GM18520 (cell line): Measurements from ENCODE around the gene YAF2.

Source experiments
- ATAC-seq: cut with Tn5 transposase; IDR thresholded peaks from one replicate; pipeline ENCODE4 v1.9.1; 2021; ENCODE audit not compliant: unreplicated experiment

Gene YAF2, protein sequence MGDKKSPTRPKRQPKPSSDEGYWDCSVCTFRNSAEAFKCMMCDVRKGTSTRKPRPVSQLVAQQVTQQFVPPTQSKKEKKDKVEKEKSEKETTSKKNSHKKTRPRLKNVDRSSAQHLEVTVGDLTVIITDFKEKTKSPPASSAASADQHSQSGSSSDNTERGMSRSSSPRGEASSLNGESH

DNA sequence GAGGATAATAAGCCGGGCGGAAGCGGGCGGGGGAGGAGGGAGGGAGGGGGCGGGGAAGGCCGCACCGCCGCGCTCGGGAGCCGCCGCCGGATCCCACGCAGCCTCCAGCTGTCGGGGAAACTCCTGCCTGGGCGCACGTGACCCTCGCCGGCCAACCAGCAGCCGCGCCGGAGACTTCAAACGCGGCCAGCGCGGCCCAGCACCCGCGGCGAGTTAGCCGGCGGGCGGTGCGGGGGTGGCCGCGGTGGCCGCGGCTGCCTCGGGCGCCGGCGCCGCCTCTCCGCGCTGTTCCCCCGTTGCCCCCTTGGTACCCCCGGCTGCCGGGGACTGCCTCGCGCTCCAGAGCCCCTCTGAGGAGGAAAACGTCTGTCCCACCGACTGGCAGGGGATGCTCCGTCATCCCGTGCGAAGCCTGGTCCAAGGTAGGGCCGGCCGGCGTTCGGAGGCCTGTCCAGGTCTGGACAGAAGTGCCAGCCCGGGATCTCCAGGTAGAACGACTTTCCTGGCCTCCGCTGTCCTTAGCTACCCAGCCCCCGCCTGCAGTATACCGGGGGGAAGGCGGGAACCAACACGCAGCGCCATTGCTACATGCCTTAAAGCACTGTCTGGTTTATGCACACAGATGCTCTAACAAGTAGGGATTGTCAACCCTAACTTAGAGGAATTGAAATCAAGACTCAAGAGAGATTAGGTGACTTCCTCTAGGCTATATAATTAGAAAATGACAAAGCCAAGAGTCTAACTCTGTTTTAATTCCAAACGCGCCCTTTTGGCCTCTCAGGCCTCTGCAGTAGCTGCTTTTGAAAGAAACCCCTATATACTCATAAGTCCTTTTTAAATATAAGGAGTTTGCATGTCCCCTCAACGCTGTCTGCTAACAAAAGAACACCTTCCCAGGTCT is at the start of gene YAF2:
Gene YAF2 (minus strand): TSS at position 9 of the 901 bp plus-strand sequence. CDS start 68 bp downstream, outside the sequence.
- ATAC-seq = peak; percentile 64

DNA sequence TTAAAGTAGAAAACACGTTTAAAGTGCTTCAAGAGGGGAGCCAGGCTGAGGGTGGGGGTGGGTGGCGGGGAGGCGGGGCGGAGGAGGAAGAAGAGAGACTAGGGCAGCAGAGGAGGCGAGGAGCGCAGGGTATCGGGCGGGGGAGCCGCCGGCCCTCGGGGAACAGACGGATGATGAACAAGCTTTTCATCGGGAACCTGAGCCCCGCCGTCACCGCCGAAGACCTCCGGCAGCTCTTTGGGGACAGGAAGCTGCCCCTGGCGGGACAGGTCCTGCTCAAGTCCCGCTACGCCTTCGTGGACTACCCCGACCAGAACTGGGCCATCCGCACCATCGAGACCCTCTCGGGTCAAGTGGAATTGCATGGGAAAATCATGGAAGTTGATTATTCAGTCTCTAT is 48.7 kb upstream of the YAF2 start:
- no peak for ATAC-seq

DNA sequence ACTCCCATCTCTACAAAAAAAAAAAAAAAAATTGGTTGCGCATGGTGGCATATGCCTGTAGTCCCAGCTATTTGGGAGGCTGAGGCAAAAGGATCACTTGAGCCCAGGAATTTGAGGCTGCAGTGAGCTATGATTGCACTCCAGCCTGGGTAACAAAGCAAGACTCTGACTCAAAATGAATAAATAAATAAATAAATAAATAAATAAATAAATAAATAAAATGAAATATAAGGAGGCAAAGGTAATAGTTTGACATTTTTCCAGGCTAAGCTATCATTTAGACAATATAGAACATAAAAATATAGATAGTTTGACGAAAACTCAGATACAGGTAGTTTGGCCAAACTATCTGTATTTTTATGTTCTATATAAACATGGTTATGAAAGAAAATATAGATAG is 47.4 kb upstream of the YAF2 start:
- ATAC-seq = no peak

DNA sequence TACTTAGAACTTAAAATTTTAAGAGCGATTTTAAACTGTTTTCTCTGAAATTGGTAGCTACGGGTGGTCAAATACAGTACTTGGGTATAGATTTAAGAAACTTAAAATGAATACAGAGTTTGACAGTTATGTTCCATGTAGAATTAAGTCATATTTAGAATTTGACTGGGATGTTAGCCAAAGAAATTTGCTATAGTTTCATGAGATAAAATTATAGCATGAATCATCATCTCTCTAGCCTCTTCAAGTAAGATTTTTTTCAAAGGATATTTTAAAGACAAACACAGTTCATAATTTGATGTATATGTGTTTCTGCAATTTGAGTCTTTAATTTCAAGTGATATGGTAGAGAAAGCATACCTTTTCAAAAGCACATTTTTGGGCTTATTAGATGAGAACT is 46.8 kb upstream of the YAF2 start:
- no peak for ATAC-seq

DNA sequence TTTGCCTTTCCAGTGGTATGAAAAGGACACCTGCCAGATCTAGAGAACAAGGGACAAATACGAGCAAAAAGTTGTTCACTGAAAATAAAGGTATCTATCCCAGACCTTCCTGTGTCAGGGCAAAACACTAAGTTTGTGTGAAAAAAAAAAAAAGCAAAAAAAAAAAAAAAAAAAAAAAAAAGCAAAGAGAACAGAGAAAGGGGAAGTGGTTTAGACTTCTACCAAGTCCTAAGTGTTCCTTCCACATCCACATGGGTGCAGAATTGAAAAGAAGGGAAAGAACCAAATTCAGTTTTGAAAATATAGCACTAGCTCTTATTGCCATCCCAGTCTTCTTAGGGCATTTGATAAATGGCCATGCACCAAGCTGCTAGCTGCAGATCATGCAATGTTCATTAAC is 46.1 kb upstream of the YAF2 start:
- no peak for ATAC-seq

DNA sequence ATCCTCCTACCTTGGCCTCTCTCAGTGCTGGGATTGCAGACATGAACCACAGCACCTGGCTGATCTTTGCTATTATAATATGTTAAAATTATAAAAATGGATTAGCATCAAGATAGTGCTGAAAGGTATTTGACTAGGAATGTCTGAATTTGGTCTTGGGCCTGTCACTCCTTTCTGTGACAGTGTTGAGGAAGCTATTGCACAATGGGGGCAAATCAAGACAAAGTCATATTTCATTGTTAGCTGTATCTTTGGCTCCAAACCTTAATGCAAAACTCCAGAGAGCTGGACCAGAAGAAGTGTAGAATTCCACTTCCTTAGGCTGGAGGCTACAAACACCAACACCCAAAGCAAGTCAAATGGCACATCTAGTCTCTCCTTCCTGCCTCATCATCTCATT is 45.7 kb upstream of the YAF2 start:
- no peak for ATAC-seq

DNA sequence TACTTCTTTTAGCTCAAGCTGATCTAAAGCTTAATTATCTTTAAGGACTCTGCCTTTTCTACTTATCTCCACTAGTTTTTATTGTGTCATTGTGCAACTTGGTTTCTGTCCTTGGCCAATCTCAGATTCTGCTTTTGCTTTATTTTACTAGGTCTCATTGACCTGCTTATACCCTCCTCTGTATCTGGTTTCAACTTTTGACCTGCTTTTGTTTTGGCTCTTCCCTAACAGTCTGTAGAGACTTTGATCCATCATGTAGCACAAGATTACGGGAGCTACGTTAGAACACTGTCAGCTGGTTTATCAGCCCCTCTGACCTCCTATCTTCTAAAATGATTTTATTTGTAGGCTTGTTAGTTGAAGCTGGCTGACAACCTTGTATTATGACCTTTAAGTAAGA is 44.2 kb upstream of the YAF2 start:
- ATAC-seq = no peak

DNA sequence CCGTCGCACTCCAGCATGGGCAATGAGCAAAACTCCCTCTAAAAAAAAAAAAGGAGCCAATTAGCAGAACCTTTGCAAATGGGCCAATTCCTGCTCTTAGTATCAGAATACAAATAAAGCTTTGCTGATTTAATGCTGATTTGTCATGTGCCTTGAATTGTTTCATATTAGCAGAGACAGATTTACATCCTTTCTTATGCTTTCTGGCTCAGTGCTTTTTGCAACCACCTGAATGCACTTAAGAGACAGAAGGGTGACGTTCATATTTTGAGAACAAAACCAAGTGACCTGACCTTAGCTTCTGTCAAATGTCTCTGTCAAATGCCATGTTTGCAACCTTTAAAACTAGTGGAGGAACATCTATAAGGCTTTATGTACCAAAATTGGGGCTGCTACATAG is 43.8 kb upstream of the YAF2 start:
- ATAC-seq = no peak

DNA sequence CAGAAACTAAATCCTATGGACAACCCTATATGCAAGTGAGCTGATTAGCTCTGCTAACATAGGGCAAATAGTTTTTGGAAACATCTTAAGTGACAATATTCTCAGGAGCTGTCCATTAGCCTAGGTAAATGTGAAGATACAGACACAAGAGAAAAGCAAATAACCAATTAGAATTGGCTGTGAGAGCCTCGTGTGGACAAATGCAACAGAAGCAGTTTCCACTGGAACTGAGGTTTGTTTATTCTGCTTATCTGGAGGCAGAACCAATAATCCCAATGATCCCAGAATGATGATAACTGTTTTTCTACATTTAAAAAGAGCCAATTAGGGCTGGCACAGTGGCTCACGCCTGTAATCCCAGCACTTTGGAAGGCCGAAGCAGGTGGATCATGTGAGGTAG is 43.2 kb upstream of the YAF2 start:
- ATAC-seq = no peak

DNA sequence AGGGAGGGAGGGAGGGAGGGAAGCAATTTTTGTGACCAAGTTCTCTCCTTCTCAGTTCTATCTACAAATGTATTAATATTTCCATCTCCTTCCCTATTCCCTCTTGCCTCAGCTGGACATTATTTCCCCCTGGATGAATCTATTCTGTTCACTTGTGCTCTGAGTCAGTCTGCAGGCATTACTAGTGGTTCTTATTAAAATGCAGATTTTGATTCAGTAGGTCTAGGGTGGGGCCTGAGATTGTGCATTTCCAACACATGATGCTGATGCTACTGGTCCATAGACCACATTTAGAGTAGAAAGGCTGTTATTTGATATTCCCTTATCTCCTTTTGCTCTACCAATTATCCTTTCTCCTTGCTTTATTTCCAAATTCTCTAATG is 40.1 kb upstream of the YAF2 start:
- no peak for ATAC-seq

DNA sequence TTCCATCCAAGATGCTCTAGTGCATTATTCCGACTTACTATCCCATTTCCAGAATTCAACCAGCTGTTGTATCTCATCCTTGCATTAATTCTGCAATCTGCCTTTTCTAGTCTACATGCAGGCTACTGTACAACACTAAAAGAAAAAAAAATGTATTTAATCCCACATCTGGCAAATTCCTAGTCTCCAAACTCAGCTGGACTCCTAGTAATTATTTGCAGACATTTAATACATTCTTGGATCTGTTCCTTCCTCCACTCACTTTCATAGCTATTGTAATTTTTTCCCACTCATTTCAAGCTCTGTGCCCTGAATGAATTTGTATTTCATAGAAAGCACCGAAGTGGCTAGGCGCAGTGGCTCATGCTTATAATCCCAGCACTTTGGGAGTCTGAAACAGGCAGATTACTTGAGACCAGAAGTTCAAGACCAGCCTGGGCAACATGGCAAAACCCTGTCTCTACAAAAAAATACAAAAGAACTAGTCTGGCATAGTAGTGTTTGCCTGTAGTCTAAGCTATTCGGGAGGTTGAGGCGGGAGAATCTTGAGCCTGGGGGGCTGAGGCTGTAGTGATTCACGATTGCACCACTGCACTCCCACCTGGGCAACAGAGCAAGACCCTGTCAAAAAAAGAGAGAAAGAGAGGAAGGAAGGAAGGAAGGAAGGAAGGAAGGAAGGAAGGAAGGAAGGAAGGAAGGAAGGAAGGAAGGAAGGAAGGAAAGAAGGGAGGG is 39.5 kb upstream of the YAF2 start:
- no peak for ATAC-seq

DNA sequence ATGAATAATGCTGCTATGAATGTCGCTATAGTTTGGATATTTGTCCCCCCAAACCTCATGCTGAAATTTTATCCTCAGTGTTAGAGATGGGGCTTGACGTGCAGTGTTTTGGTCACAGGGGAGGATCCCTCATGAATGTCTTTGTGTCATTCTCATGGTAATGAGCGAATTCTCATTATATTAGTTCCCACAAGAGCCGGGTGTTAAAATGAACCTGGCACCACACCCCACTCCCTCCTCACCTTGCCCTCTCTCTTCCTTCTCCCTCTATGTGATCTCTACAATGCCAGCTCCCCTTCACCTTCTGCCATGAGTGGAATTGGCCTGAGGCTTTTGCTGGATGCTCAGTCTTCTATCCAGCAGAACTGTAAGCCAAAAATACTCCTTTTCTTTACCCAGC is 37.5 kb upstream of the YAF2 start:
- no peak for ATAC-seq

DNA sequence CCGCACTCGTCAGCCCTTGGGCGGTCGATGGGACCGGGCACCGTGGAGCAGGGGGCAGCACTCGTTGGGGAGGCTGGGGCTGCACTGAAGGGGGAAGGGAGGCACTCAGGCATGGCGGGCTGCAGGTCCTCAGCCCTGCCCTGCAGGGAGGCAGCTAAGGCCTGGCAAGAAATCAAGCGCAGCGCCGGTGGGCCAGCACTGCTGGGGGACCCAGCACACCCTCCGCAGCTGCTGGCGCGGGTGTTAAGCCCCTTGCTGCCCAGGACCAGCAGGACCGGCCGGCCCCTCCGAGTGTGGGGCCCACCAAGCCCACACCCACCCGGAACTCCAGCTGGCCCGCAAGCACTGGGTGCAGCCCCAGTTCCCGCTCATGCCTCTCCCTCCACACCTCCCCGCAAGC is 35.7 kb upstream of the YAF2 start:
- no peak for ATAC-seq

DNA sequence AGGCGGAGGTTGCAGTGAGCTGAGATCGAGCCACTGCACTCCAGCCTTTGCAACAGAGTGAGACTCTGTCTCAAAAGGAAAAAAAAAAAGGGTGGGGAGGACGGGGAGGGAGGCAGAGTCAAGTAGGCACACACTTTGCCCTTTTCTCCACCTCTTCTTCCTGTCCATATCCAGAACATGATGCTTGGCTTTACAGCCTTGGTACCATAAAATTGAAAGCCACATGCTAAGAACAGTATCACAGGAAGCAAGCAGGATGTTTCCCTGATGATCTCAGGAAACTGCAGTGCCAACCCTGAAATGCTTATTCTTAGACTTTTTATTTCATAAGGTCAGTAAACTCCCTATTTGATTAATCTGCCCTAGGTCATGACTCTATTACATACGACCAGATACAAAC is 32.5 kb upstream of the YAF2 start:
- ATAC-seq = no peak

DNA sequence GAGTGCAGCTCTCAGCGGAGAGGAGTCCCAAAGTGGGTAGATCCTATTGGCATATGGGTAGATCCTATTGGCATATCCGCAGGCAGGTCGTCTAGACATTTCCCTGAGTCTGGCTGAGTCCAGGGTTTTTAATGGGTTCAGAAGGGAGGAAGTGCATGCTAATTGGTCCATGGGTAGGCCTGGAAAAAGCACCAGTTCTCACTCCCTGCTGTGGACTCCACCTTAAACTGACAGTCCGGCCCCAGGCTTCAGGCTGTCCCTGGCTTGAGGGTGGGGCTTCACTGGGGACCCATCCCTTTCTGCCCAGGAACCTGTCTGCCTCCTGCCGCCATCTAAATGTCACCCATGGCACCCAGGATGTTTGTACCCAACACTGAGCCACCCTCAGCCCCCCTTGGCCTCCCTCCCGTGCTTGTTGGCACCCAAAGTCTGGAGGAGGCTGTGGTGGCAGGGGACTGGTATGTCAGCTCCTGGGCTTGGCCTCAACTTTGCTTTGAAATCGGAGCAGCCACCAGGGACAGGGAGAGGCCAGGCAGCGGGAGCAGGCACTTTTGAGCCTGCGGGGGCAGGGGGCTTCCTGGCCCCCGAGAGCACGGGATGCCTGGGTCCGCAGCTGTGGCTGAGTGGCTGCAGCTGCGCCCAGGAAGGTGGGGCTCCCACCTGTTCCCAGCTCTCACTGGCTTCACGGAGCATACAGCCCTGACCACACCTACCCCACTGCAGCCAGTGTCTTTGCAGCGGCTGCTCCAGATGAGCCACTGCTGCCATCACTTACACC is 29.6 kb upstream of the YAF2 start:
- ATAC-seq = no peak

DNA sequence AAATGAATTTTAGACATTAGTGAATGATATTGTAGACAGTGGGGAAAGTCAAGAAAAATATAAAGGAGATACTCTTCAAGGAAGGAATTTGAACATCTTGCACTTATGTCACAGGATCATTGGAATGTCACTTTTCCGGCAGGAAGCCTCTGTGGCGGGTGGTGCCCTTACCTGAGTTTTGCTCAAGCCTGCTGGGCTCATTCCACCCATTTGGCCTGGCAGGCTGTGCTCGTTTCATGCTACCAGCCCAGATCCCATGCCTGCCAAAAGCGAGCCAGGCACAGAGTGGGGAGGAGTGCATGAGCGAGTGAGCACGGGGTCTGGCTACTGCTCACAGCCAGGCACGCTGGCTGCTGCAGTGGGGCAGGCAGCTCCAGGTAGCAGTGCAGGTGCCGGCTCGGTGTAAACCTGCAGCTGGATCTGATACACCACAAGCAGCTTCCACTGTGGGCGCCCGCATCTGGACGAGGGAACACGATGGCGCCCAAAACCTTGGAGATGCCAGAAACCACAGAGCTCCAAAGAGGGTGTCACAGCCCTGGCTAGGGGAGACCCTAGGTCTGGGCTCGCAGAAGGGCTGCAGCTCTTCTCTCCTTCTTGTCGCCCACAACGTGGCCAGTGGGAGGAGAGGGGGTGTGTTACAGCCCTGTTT is 28.7 kb upstream of the YAF2 start:
- no peak for ATAC-seq

DNA sequence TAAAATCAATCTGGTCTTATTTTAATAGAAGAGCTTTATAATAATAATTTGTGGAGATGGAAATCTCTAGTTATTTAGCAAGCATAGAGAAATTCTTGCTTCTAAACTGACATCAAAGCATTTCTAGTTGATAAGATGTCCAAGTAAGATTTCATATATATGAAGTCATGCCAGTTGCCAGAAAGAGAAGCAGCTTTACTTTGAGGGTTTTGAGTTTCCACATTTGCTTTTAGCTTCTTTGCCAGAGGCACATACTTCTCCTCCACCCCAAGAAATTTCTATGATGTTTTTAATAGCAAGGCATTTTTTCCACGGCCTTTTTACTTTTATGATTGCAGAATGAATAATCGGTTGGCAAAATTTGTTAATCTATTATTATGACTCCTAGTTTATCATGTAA is 24.2 kb upstream of the YAF2 start:
- no peak for ATAC-seq

DNA sequence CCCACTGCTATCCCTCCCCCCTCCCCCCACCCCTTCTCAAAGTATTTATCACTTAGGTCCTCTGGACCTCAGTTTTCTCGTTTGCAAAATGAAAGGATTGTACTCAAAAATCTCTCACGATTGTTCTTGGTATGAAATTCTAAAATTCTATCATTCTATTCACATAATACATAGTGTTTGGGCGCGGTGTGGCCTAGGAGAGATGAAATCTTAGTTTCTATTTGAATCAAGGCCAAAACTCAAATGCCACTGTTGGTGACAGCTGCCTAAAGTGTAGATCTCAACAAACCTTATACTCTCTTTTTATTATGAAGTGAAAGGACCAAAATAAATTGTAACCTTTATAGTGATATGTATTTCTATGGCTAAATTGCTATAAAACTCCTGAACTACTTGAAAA is 23.7 kb upstream of the YAF2 start:
- no peak for ATAC-seq

DNA sequence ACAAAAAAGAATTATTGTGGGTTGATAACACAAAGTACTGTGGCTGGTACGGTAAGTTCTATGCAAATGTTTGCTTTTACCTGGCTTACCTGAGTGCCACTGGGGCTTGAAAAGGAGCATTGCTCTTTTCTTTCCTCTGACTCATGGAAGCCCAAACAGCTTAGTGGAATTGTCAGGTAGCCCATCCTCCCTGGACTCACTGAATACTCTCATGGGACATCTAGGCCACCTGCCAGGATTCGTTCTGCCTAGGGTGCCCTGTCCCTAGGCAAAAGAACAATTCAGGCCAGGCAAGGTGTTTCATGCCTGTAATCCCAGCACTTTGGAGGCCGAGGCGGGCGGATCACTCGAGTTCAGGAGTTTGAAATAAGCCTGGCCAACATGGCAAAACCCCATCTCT is 22.5 kb upstream of the YAF2 start:
- ATAC-seq = no peak

DNA sequence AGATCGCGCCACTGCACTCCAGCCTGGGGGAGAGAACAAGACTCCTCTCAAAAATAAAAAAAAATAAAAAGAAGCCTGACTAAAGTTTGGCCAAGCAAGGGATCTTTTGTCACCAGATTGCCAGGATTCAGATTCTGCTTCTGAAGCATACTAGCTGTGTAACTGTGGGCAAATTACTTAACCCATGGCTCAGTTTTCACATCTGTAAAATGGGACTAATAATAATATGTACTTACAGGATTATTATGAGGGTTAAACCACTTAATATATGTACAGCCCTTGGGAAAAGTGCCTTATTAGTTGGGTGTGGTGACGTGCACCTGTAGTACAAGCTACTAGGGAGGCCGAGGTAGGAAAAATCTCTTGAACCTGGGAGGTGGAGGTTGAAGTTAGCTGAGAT is 21.7 kb upstream of the YAF2 start:
- ATAC-seq = no peak

DNA sequence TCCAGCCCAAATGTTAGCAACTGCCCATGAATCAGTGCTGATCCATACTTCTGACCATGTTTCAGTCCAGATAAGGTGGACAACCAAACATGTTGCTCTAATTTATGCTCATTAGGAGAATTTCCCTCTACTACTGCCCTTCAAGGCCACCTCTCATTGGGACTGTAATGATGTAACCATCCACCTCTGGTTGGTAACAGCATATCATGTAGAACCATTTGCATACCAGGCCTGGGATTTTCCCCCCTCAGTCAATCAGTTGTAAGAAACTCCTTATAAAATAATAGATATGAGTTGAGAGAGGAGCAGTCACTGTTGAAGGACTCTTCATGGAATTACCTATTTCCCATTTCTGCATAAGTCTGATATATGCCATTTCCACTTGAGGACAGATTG is 17.8 kb upstream of the YAF2 start:
- no peak for ATAC-seq
